Lung (tissue), 12 donors: Measurements from ENCODE around the gene PPIL4. TPM values are rescaled to one million over a fixed set of nuclear protein-coding genes. Genes with fewer than 3 reads are reported as not detected.

Experiments
- ATAC-seq: fragments of 200-7000 bp; cut with Tn5 transposase; one replicate; pipeline ENCODE4 v1.9.1; 2020; ENCODE audit warnings: moderate number of reproducible peaks; ENCODE audit not compliant: insufficient read depth, low FRiP score
- DNase-seq, 3 donors: peaks; one replicate each; pipeline ENCODE4 v3.0.0-alpha.2; 2013 to 2017
- H3K27ac ChIP-seq, 2 donors: one replicate each; pipeline ENCODE4 v1.5.1; 2013; ENCODE audit warnings: mild to moderate bottlenecking in 2 of 2, moderate library complexity in 2 of 2, control low read depth in 1 of 2, inconsistent platforms in 1 of 2, low read depth in 1 of 2, low read length in 1 of 2
- H3K27me3 ChIP-seq, 3 donors: one replicate each; pipeline ENCODE4 v1.5.1; 2013; ENCODE audit warnings: low read length in 2 of 3; ENCODE audit not compliant: control insufficient read depth in 3 of 3, insufficient read depth in 3 of 3
- H3K36me3 ChIP-seq, 4 donors: one replicate each; pipeline ENCODE4 v1.5.1; 2013; ENCODE audit warnings: low read length in 4 of 4, mild to moderate bottlenecking in 1 of 4, moderate library complexity in 1 of 4; ENCODE audit not compliant: control insufficient read depth in 4 of 4, insufficient read depth in 4 of 4
- H3K4me1 ChIP-seq, 5 donors: one replicate each; pipeline ENCODE4 v1.5.1; 2013; ENCODE audit warnings: low read length in 5 of 5, mild to moderate bottlenecking in 2 of 5, moderate library complexity in 1 of 5; ENCODE audit not compliant: control insufficient read depth in 5 of 5, insufficient read depth in 5 of 5
- H3K4me3 ChIP-seq: one replicate; pipeline ENCODE4 v1.5.1; 2013; ENCODE audit warnings: mild to moderate bottlenecking, control low read depth, moderate library complexity
- H3K9ac ChIP-seq, 2 donors: one replicate each; pipeline ENCODE4 v1.5.1; 2013; ENCODE audit warnings: low read length in 2 of 2, control low read depth in 1 of 2; ENCODE audit not compliant: insufficient read depth in 1 of 2
- H3K9me3 ChIP-seq, 4 donors: one replicate each; pipeline ENCODE4 v1.5.1; 2013; ENCODE audit warnings: low read length in 3 of 4, mild to moderate bottlenecking in 1 of 4, moderate library complexity in 1 of 4; ENCODE audit not compliant: control insufficient read depth in 4 of 4, insufficient read depth in 3 of 4
- CTCF ChIP-seq: IDR thresholded peaks from 2 replicates; pipeline ENCODE4 v1.5.1; 2012; ENCODE audit warnings: mild to moderate bottlenecking; ENCODE audit errors: control extremely low read depth, extremely low read depth
- WGBS, 2 donors: extraction: QIAGEN DNeasy Blood & Tissue Kit; methylation state at CpG; one replicate each; pipeline ENCODE4 v1.1.7; 2013; 5-methylcytosine and 5-hydroxymethylcytosine counted together
- polyA plus RNA-seq, 2 donors: library from polyadenylated mRNA; stranded (reverse); fragments of 200-250 nt; gene quantifications; one replicate each; pipeline ENCODE4 v1.2.1, GENCODE V29; 2013
- total RNA-seq, 2 donors: library from RNA; depleted of rRNA in 1 of 2; stranded (reverse); fragments of >200 nt in 1 of 2; gene quantifications; one replicate each; pipeline ENCODE4 v1.2.1, GENCODE V29; 2014 to 2021
- donor health status: control.
- donor health status: control.
- donor health status: Bipolar disorder and iron deficiency.
- donor health status: healthy.
- donor health status: DM: yes; HTN: yes; CAD: no.

PPIL4 gene
- total and polyA plus RNA-seq, 4 donors = 15.7 to 52.3 (median 21.9) TPM

GRCh38 chr6:149482545-149483333 is 63.1 kb downstream of the PPIL4 start:
- no peak for DNase-seq
- Histone ChIP-seq H3K4me1 (peaks cover 0 to 38% (median 19%) of the 10 kb centered on the region in 5 donors), H3K27me3 (no peaks in the 10 kb centered on the region), H3K27ac (peak overlapping the region in 1 of 2 donors; percentile 67), H3K9me3 (no peaks in the 10 kb centered on the region), H3K9ac (no peak overlapping the region), H3K36me3 (no peaks in the 10 kb centered on the region), H3K4me3 (no peak overlapping the region)
- WGBS, 2 donors = 38 to 50% methylated on average over 14 of the region's 14 CpGs
- TF ChIP-seq CTCF = no peak
- no peak for ATAC-seq

DNA sequence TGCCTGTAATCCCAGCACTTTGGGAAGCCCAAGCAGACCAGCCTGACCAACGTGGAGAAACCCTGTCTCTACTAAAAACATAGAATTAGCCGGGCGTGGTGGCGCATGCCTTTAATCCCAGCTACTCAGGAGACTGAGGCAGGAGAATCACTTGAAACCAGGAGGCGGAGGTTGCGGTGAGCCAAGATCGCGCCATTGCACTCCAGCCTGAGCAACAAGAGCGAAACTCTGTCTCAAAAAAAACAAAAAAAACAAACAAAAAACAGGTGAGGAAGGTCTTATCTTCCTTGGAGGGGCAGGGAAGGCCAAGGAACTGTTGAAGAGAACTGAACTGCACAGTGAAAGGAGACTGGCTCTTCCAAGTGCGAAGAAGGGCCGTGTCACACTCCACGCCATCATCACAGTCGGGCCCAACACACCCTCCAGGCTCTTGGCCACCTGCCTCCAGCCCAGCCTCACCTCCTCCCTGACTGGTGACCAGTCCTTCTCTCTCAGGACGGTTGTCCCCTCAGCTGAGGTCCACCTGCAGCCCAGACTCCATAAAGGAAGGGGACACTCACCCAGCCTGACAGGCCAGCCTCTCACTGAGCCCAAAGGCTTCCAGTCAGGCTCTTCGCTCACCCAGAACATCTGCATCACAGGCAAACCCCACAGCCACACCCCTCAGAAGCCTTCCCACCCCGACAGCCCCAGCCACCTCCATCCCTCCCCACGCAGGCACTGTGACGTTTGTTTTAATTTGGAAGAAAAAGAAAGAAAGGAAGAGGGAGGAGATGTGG is 65.2 kb downstream of the PPIL4 start:
- no peak overlapping the region for H3K9ac ChIP-seq
- no peak for TF ChIP-seq CTCF
- no peaks in the 10 kb centered on the region for H3K27me3 ChIP-seq
- no peaks in the 10 kb centered on the region for H3K36me3 ChIP-seq
- peaks cover 0 to 38% (median 19%) of the 10 kb centered on the region in 5 donors for H3K4me1 ChIP-seq
- no peaks in the 10 kb centered on the region for H3K9me3 ChIP-seq
- ATAC-seq (no peak), DNase-seq (no peak)
- 92 to 93% methylated on average over 18 of the region's 18 CpGs for WGBS, 2 donors
- H3K4me3 ChIP-seq = no peak overlapping the region
- no peak overlapping the region for H3K27ac ChIP-seq

GRCh38 chr6:149478631-149479314 is 67.1 kb downstream of the PPIL4 start:
- Histone ChIP-seq H3K27ac (no peak overlapping the region), H3K36me3 (no peaks in the 10 kb centered on the region), H3K9me3 (no peaks in the 10 kb centered on the region), H3K4me3 (no peak overlapping the region), H3K9ac (no peak overlapping the region), H3K4me1 (peaks cover 0 to 24% (median 12%) of the 10 kb centered on the region in 5 donors), H3K27me3 (no peaks in the 10 kb centered on the region)
- no peak for TF ChIP-seq CTCF
- 89 to 96% methylated on average over 5 of the region's 5 CpGs for WGBS, 2 donors
- no peak for ATAC-seq
- no peak for DNase-seq
